DND-41 (cell line): ENCODE results near the gene SCN7A.

ENCODE experiments used
- ATAC-seq: fragments of 200-7000 bp; cut with Tn5 transposase; 3 replicates; pipeline ENCODE4 v1.9.1; 2021; ENCODE audit warnings: low read depth; ENCODE audit not compliant: insufficient read depth
- DNase-seq: peaks from one replicate; pipeline ENCODE4 v3.0.0-alpha.2; 2020
- H2AFZ ChIP-seq: 2 replicates; pipeline ENCODE4 v1.6.0; 2012; ENCODE audit warnings: low read depth, low read length
- H3K27ac ChIP-seq: 2 replicates; pipeline ENCODE4 v1.5.1; 2012; ENCODE audit warnings: low read length, inconsistent platforms
- H3K27me3 ChIP-seq: fragments of 200-600 bp; sonication (generic); 2 replicates; pipeline ENCODE4 v1.6.0; 2012; ENCODE audit warnings: low read length, mild to moderate bottlenecking, inconsistent platforms; ENCODE audit not compliant: insufficient read depth, poor library complexity
- H3K36me3 ChIP-seq: 2 replicates; pipeline ENCODE4 v1.5.1; 2012; ENCODE audit warnings: low read length, inconsistent platforms; ENCODE audit not compliant: insufficient read depth
- H3K4me1 ChIP-seq: 2 replicates; pipeline ENCODE4 v1.5.1; 2012; ENCODE audit warnings: mild to moderate bottlenecking, low read length; ENCODE audit not compliant: insufficient read depth
- H3K4me2 ChIP-seq: 2 replicates; pipeline ENCODE4 v1.6.0; 2012; ENCODE audit warnings: mild to moderate bottlenecking, moderate library complexity, low read length, inconsistent platforms; ENCODE audit not compliant: insufficient read depth
- H3K4me3 ChIP-seq, 2 experiments: fragments of 200-600 bp in 1 of 2; shearing (Covaris generic) in 1 of 2; 2 replicates each; pipeline ENCODE4 v1.5.1; 2012 to 2016; ENCODE audit warnings: inconsistent platforms in 2 of 2, low read length in 2 of 2, mild to moderate bottlenecking in 2 of 2, low read depth in 1 of 2, moderate library complexity in 1 of 2
- H3K79me2 ChIP-seq: 2 replicates; pipeline ENCODE4 v1.6.0; 2012; ENCODE audit warnings: low read length, inconsistent platforms; ENCODE audit not compliant: insufficient read depth
- H3K9ac ChIP-seq: 2 replicates; pipeline ENCODE4 v1.6.0; 2012; ENCODE audit warnings: low read depth, mild to moderate bottlenecking, inconsistent platforms, low read length, moderate library complexity
- H3K9me3 ChIP-seq: 2 replicates; pipeline ENCODE4 v1.5.1; 2012; ENCODE audit warnings: low read length, moderate library complexity, mild to moderate bottlenecking, inconsistent platforms; ENCODE audit not compliant: insufficient read depth, severe bottlenecking
- H4K20me1 ChIP-seq: 2 replicates; pipeline ENCODE4 v1.6.0; 2012; ENCODE audit warnings: low read length; ENCODE audit not compliant: insufficient read depth
- CTCF ChIP-seq: IDR thresholded peaks from 2 replicates; pipeline ENCODE4 v1.5.1; 2012; ENCODE audit warnings: borderline replicate concordance, low read length, moderate library complexity, mild to moderate bottlenecking; ENCODE audit not compliant: poor library complexity, severe bottlenecking; ENCODE audit errors: extremely low read depth
- EZH2 ChIP-seq: IDR thresholded peaks from 3 replicates; pipeline ENCODE4 v1.6.1; 2012; ENCODE audit warnings: borderline replicate concordance, low read depth, mild to moderate bottlenecking, moderate library complexity, low read length, inconsistent platforms; ENCODE audit not compliant: severe bottlenecking

Gene SCN7A

GRCh38 chr2:166357068-166357949 is 136.7 kb downstream of the SCN7A start:
- Histone ChIP-seq H3K4me3 (no peak overlapping the region), H3K27me3 (no peaks in the 10 kb centered on the region), H3K9ac (no peak overlapping the region), H3K4me2 (no peak overlapping the region), H3K27ac (no peak overlapping the region), H3K79me2 (no peaks in the 10 kb centered on the region), H3K9me3 (no peaks in the 10 kb centered on the region), H3K4me1 (no peaks in the 10 kb centered on the region), H3K36me3 (no peaks in the 10 kb centered on the region), H2AFZ (no peak overlapping the region), H4K20me1 (no peaks in the 10 kb centered on the region)
- no peak for TF ChIP-seq EZH2
- TF ChIP-seq CTCF = no peak
- DNase-seq = no peak
- no peak for ATAC-seq
